Lower leg skin (tissue), 3 donors: ENCODE measurements around the gene SPTBN4.
"Not testable (repeated sequence)": the region's sequence is repeated elsewhere in the genome, so short reads cannot be mapped to it uniquely, and the experiment has no call there.

Experiments
- CTCF ChIP-seq, 3 donors: fragments of 450-650 bp; IDR thresholded peaks; one replicate each; pipeline ENCODE4 v1.5.1; 2016; ENCODE audit warnings: antibody characterized with exemption in 3 of 3, mild to moderate bottlenecking in 3 of 3, moderate library complexity in 2 of 3
- POLR2A ChIP-seq, 2 donors: fragments of 450-650 bp; IDR thresholded peaks; one replicate each; pipeline ENCODE4 v1.6.1; 2016 to 2017; ENCODE audit warnings: antibody characterized with exemption in 2 of 2, mild to moderate bottlenecking in 1 of 2, moderate library complexity in 1 of 2

GRCh38 chr19:40432760-40433159 lies 34.0 kb upstream of the SPTBN4 start:
- TF ChIP-seq CTCF, POLR2A (IDR thresholded peaks at IDR 0.05): not testable (repeated sequence)
